ENCODE data around the gene ACSS1.

The ACSS1 gene

DNA sequence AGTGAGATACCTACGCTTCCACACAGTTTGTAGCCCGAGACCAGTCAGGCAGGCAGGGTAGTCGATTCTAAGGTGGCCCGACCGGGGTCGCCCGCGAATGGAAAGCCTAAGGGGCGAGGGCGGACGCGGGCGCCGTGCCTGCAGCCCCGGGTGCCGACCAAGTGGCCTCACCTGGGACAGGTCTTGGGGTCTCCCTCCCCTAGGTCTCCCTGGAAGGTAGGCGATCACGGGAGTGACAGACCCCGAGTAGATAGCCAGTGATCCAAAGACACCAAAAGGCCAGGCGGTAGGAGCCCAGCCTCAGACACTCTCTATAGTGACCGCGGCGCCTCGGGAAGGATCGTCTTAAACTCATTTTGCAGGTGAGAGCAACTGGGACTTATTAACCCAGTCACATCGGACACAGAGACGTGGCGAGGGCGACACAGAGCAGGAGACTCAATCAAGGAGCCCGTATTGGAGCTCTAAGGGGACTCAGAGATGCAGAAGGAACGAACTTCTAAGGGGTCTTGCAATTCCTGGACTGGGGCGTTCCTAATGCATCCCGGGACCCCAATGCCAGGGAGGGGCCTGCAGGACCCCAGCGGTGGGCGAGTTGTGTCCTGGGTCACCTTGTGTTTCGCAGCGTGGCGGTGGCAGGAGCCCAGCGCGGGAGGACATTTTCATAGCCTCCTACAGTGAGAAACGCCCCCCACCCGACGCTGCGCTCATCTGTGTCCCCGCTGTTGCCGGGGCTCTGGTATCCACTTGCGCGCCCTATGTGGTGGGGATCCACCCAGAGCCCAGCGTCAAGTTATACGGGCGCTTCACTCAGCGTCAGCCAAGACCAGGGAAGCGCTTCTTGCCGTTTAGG, 26.1 kb upstream of the ACSS1 start:
- Histone ChIP-seq H3K4me3 (ENCODE audit: insufficient read length, low read depth) (peak overlapping the region; percentile 32), H3K9me3 (ENCODE audit: insufficient read depth, low read length) (no peaks in the 10 kb centered on the region), H3K27me3 (ENCODE audit: insufficient read depth, insufficient read length) (peaks cover 96% of the 10 kb centered on the region), H3K4me1 (ENCODE audit: insufficient read depth, insufficient read length) (peaks cover 3% of the 10 kb centered on the region), H3K9ac (ENCODE audit: insufficient read length, low read depth) (peak overlapping the region; percentile 42), H3K36me3 (ENCODE audit: insufficient read depth, insufficient read length, low read length) (no peaks in the 10 kb centered on the region)
- TF ChIP-seq ZNF274 (IDR thresholded peaks at IDR 0.05; ENCODE audit: low read depth, low read length) (no peak), YY1 (IDR thresholded peaks at IDR 0.05; ENCODE audit: insufficient read depth, insufficient read length) (no peak), SUZ12 (IDR thresholded peaks at IDR 0.05; ENCODE audit: extremely low read depth, insufficient read depth, insufficient read length) (no peak)
- no peak for DNase-seq (ENCODE audit: low read depth, low spot score)

DNA sequence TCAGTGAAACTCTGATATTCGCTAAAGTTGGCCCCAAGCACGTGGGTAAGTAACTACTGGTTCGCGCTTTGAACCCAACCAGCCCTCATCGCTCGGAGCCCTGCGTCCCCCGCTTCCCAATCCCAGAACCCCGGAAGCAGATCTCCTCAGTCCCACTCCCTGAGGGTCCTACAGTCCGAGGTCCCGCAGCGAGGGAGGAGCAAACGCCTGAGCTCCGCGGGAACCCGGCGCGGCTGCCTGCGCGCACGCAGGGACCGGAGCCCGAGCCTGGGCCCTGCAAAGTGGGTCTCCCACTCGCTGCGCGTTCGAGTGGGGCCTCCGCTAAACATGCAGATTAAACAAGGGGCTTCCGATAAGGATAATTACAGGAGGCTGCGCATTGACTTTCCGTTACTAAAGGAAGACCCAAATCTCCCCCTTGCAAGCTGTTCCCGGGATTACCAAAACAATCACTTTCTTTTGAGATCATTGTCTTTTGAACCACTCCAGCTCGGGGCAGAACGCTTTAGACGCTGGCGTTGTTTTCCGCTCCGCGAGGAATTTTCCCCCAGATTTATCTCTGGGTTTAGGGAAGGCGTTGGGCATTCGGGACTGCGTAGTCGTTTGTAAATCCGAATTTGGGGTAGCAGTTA, 25.3 kb upstream of the ACSS1 start:
- no peak for DNase-seq (ENCODE audit: low read depth, low spot score)
- TF ChIP-seq SUZ12 (IDR thresholded peaks at IDR 0.05; ENCODE audit: extremely low read depth, insufficient read depth, insufficient read length): no peak
- Histone ChIP-seq H3K9me3 (ENCODE audit: insufficient read depth, low read length) (no peaks in the 10 kb centered on the region), H3K27me3 (ENCODE audit: insufficient read depth, insufficient read length) (peaks cover 98% of the 10 kb centered on the region), H3K9ac (ENCODE audit: insufficient read length, low read depth) (peak overlapping the region; percentile 42), H3K4me3 (ENCODE audit: insufficient read length, low read depth) (peak overlapping the region; percentile 32), H3K4me1 (ENCODE audit: insufficient read depth, insufficient read length) (peaks cover 3% of the 10 kb centered on the region), H3K36me3 (ENCODE audit: insufficient read depth, insufficient read length, low read length) (no peaks in the 10 kb centered on the region)

DNA sequence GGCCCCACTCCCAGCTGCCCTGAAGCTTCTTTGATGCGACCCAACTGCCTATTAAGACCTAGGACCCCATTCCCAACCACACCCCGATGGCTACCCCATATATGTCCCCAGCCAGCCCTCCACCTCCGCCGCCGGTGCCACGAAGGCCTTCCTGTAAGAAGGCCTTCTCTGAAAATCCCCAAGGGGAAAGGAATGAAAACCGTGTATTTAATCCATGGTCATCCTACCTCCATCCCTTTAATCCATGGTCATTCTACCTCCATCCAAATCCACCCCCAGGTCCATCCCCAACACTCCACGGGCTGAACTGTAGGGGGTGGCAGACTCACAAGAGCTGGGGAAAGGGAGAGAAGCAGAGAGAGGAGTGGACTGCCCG, 24.5 kb upstream of the ACSS1 start:
- TF ChIP-seq ZNF274 (IDR thresholded peaks at IDR 0.05; ENCODE audit: low read depth, low read length) (no peak), YY1 (IDR thresholded peaks at IDR 0.05; ENCODE audit: insufficient read depth, insufficient read length) (no peak), SUZ12 (IDR thresholded peaks at IDR 0.05; ENCODE audit: extremely low read depth, insufficient read depth, insufficient read length) (no peak)
- peaks cover 3% of the 10 kb centered on the region for H3K4me1 ChIP-seq (ENCODE audit: insufficient read depth, insufficient read length)
- H3K36me3 ChIP-seq (ENCODE audit: insufficient read depth, insufficient read length, low read length): no peaks in the 10 kb centered on the region
- no peak overlapping the region for H3K9ac ChIP-seq (ENCODE audit: insufficient read length, low read depth)
- peaks cover 100% of the 10 kb centered on the region for H3K27me3 ChIP-seq (ENCODE audit: insufficient read depth, insufficient read length)
- no peaks in the 10 kb centered on the region for H3K9me3 ChIP-seq (ENCODE audit: insufficient read depth, low read length)
- DNase-seq (ENCODE audit: low read depth, low spot score): no peak
- no peak overlapping the region for H3K4me3 ChIP-seq (ENCODE audit: insufficient read length, low read depth)

DNA sequence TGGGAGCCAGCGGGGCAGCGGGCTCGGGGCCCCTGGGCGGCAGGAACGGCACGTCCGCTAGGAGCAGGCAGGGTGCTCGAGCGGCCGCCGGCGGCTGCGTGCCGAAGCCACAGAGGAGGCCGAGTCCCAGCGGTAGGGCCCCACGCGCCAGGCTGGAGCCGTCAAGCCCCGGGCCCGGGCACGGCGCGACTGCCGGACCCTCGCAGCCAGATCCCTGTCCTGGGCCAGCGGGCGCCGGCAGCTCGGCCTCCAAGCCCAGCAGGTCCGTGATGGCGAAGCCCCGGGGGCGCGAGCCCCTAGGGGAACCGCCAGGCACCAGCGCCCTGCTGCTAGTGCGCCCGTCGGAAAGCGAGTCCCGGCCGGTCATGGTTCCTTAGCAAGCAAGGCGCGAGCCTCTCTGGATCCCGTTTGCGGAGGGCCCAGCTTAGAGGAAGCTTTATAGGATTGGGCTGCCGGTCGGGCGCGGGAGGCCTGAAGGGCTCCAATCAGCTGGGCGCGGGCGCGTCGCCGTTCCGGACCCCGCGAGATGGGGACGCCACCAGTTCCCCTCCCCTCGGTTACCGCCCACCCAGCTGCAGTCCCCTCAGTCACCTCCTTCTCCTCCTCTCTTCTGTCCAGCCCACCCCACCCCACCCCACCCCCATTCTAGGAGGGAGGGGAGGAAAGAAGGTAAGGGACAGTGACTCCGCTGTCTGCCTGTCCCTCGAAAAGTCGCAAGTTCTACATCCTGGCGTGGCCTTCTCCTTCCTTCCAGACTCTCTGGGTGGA, 24.0 kb upstream of the ACSS1 start, which contains the start of gene VSX1:
Gene VSX1, minus strand, starts transcription at position 412 of the 768 bp plus-strand sequence. Its CDS starts 45 bp downstream, at position 367.
- H3K4me3 ChIP-seq (ENCODE audit: insufficient read length, low read depth): peak within 1 kb of the TSS; percentile 47
- peaks cover 3% of the 10 kb centered on the region for H3K4me1 ChIP-seq (ENCODE audit: insufficient read depth, insufficient read length)
- H3K9me3 ChIP-seq (ENCODE audit: insufficient read depth, low read length): no peaks in the 10 kb centered on the region
- peaks cover 100% of the 10 kb centered on the region for H3K27me3 ChIP-seq (ENCODE audit: insufficient read depth, insufficient read length)
- no peak for TF ChIP-seq YY1 (IDR thresholded peaks at IDR 0.05; ENCODE audit: insufficient read depth, insufficient read length)
- TF ChIP-seq SUZ12 (IDR thresholded peaks at IDR 0.05; ENCODE audit: extremely low read depth, insufficient read depth, insufficient read length): peak; percentile 68
- H3K9ac ChIP-seq (ENCODE audit: insufficient read length, low read depth): peak within 1 kb of the TSS; percentile 42
- no peaks in the 10 kb centered on the region for H3K36me3 ChIP-seq (ENCODE audit: insufficient read depth, insufficient read length, low read length)
- no peak for DNase-seq (ENCODE audit: low read depth, low spot score)

DNA sequence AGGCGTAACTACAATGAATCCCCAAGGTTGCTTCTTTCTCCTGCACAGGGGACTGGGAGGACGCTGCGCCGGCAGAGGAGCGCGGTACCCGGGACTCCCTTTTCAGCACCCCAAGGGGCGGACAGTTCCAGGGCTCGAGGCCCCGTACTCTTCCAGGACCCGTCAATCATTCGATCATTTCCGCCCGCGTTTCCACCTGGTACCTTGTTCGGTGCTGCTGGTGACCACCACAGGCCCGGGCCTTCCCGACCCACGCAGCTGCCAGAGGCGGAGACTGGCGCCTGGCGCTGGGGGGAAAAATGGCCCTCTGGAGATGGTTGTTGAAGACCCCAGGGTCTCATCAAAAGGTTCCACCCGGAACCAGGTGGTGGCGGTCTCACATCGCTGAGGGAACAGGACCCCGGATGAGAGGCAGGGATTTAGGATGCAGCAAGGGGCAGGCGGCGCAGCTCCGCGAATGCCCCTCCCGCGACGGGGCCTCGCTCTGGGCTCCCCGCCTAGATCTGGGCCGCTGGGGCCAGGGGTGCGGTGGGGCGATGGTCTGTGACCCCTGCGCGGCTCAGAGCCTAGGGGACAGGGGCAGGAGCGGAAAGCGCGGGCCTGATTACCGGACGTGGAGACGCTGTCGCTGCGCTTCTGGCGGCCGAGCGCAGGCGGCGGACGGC, 23.3 kb upstream of the ACSS1 start:
- TF ChIP-seq ZNF274 (IDR thresholded peaks at IDR 0.05; ENCODE audit: low read depth, low read length): no peak
- TF ChIP-seq YY1 (IDR thresholded peaks at IDR 0.05; ENCODE audit: insufficient read depth, insufficient read length): no peak
- no peak for TF ChIP-seq SUZ12 (IDR thresholded peaks at IDR 0.05; ENCODE audit: extremely low read depth, insufficient read depth, insufficient read length)
- Histone ChIP-seq H3K4me3 (ENCODE audit: insufficient read length, low read depth) (peak overlapping the region; percentile 47), H3K4me1 (ENCODE audit: insufficient read depth, insufficient read length) (peaks cover 3% of the 10 kb centered on the region), H3K9me3 (ENCODE audit: insufficient read depth, low read length) (no peaks in the 10 kb centered on the region), H3K9ac (ENCODE audit: insufficient read length, low read depth) (peak overlapping the region; percentile 42), H3K36me3 (ENCODE audit: insufficient read depth, insufficient read length, low read length) (no peaks in the 10 kb centered on the region), H3K27me3 (ENCODE audit: insufficient read depth, insufficient read length) (peaks cover 99% of the 10 kb centered on the region)
- peak; percentile 52 for DNase-seq (ENCODE audit: low read depth, low spot score)

DNA sequence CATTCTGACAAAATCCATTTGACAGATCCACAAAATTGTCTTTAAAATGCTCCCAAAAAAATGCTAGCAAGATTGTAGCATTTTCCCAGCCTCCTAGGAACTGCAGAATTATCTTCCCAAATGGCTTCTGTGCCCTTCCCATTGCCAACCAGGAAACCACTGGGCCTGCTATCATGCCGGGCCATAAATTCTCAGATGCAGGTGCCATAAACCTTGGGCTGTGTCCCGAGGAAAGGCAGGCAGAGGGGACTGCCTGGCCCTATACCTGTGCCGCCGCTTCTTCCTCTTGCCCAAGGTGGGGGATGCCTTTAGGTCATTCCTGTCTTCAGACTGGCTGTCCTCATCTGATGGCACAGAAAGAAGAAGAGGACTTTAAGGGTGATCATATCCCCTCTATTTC, 21.2 kb upstream of the ACSS1 start:
- no peak for DNase-seq (ENCODE audit: low read depth, low spot score)
- Histone ChIP-seq H3K9ac (ENCODE audit: insufficient read length, low read depth) (no peak overlapping the region), H3K9me3 (ENCODE audit: insufficient read depth, low read length) (no peaks in the 10 kb centered on the region), H3K4me1 (ENCODE audit: insufficient read depth, insufficient read length) (peaks cover 1% of the 10 kb centered on the region), H3K36me3 (ENCODE audit: insufficient read depth, insufficient read length, low read length) (no peaks in the 10 kb centered on the region), H3K4me3 (ENCODE audit: insufficient read length, low read depth) (no peak overlapping the region), H3K27me3 (ENCODE audit: insufficient read depth, insufficient read length) (peaks cover 94% of the 10 kb centered on the region)
- TF ChIP-seq YY1 (IDR thresholded peaks at IDR 0.05; ENCODE audit: insufficient read depth, insufficient read length): no peak
- TF ChIP-seq ZNF274 (IDR thresholded peaks at IDR 0.05; ENCODE audit: low read depth, low read length): no peak
